ENCODE results near the gene NOP53. TPM values are rescaled to one million over a fixed set of nuclear protein-coding genes. Genes with fewer than 3 reads are reported as not detected.
"Not testable (repeated sequence)": the region's sequence is repeated elsewhere in the genome, so short reads cannot be mapped to it uniquely, and the experiment has no call there.

Gene NOP53
- polyA plus RNA-seq, 3 donors, result 327 to 363 (median 362) TPM

- DNase-seq (ENCODE audit: low read depth in 3 of 3, low spot score in 2 of 3), result no peak
Observed at GRCh38 chr19:47752440-47753211, 7.3 kb downstream of the NOP53 start.

GRCh38 chr19:47754206-47755064 lies 9.1 kb downstream of the NOP53 start:
- DNase-seq (ENCODE audit: low read depth in 3 of 3, low spot score in 2 of 3), result no peak

GRCh38 chr19:47755065-47755761 lies 9.9 kb downstream of the NOP53 start:
- no peak for DNase-seq (ENCODE audit: low read depth in 3 of 3, low spot score in 2 of 3)

- no peak for DNase-seq (ENCODE audit: low read depth in 3 of 3, low spot score in 2 of 3)
Observed at GRCh38 chr19:47755762-47756626, 10.6 kb downstream of the NOP53 start.

- no peak for DNase-seq (ENCODE audit: low read depth in 3 of 3, low spot score in 2 of 3)
Observed at GRCh38 chr19:47756627-47756929, 11.2 kb downstream of the NOP53 start.

- DNase-seq (ENCODE audit: low read depth in 3 of 3, low spot score in 2 of 3), result no peak
Observed at GRCh38 chr19:47756953-47757608, 11.7 kb downstream of the NOP53 start.

GRCh38 chr19:47757617-47758442 lies 12.5 kb downstream of the NOP53 start:
- DNase-seq (ENCODE audit: low read depth in 3 of 3, low spot score in 2 of 3), result no peak

GRCh38 chr19:47758443-47758804 lies 13.1 kb downstream of the NOP53 start:
- DNase-seq (ENCODE audit: low read depth in 3 of 3, low spot score in 2 of 3), result no peak

- DNase-seq (ENCODE audit: low read depth in 3 of 3, low spot score in 2 of 3), result no peak
Observed at GRCh38 chr19:47760632-47760999, 15.3 kb downstream of the NOP53 start.

GRCh38 chr19:47761566-47761965 lies 16.2 kb downstream of the NOP53 start:
- no peak for DNase-seq (ENCODE audit: low read depth in 3 of 3, low spot score in 2 of 3)

GRCh38 chr19:47762151-47762550 lies 16.8 kb downstream of the NOP53 start:
- DNase-seq (ENCODE audit: low read depth in 3 of 3, low spot score in 2 of 3), result no peak

- no peak for DNase-seq (ENCODE audit: low read depth in 3 of 3, low spot score in 2 of 3)
Observed at GRCh38 chr19:47762615-47763308, 17.4 kb downstream of the NOP53 start.

- not testable (repeated sequence) for DNase-seq (ENCODE audit: low read depth in 3 of 3, low spot score in 2 of 3)
Observed at GRCh38 chr19:47764705-47765104, 19.4 kb downstream of the NOP53 start.

- DNase-seq (ENCODE audit: low read depth in 3 of 3, low spot score in 2 of 3), result no peak
Observed at GRCh38 chr19:47765523-47766358, 20.4 kb downstream of the NOP53 start.

GRCh38 chr19:47766359-47766620 lies 20.9 kb downstream of the NOP53 start:
- no peak for DNase-seq (ENCODE audit: low read depth in 3 of 3, low spot score in 2 of 3)

- DNase-seq (ENCODE audit: low read depth in 3 of 3, low spot score in 2 of 3), result no peak
Observed at GRCh38 chr19:47766670-47767069, 21.3 kb downstream of the NOP53 start.

- DNase-seq (ENCODE audit: low read depth in 3 of 3, low spot score in 2 of 3), result no peak
Observed at GRCh38 chr19:47767349-47767748, 22.0 kb downstream of the NOP53 start.

- no peak for DNase-seq (ENCODE audit: low read depth in 3 of 3, low spot score in 2 of 3)
Observed at GRCh38 chr19:47768604-47769003, 23.3 kb downstream of the NOP53 start.
